Stimulated activated CD4-positive, alpha-beta T cell treated with anti-CD3 and anti-CD28 coated beads, Interleukin-15, amount 100 ng/mL, for 1 hour (primary cell): ENCODE data around the gene ABCB9.

Source experiments
- DNase-seq, 2 donors: peaks; one replicate each; pipeline ENCODE4 v3.0.0-alpha.2; 2020; ENCODE audit warnings: low read depth in 1 of 2, low spot score in 1 of 2

The ABCB9 gene

GRCh38 chr12:122982477-122982815 lies 16.2 kb upstream of the ABCB9 start:
- no peak for DNase-seq

- no peak for DNase-seq
These were observed 15.6 kb upstream of the ABCB9 start for GRCh38 chr12:122981587-122982476.

- no peak for DNase-seq
These were observed 14.8 kb upstream of the ABCB9 start for GRCh38 chr12:122981036-122981471.

GRCh38 chr12:122980183-122981035 lies 14.1 kb upstream of the ABCB9 start, which contains the start of gene ARL6IP4:
Gene ARL6IP4, plus strand, starts transcription at chr12:122980681. Its CDS starts 459 bp downstream, at chr12:122981140.
- peak; percentile 37 to 55 for DNase-seq

GRCh38 chr12:122979908-122980182 lies 13.6 kb upstream of the ABCB9 start:
- no peak for DNase-seq

- no peak for DNase-seq
These were observed 13.0 kb upstream of the ABCB9 start for GRCh38 chr12:122979001-122979907.

- DNase-seq = no peak
These were observed 12.3 kb upstream of the ABCB9 start for GRCh38 chr12:122978507-122978955.

GRCh38 chr12:122977655-122978392 lies 11.6 kb upstream of the ABCB9 start:
- no peak for DNase-seq

GRCh38 chr12:122977153-122977552 lies 10.9 kb upstream of the ABCB9 start:
- no peak for DNase-seq

- DNase-seq = no peak
These were observed 10.3 kb upstream of the ABCB9 start for GRCh38 chr12:122976648-122976975.

GRCh38 chr12:122975790-122976647 lies 9.8 kb upstream of the ABCB9 start:
- DNase-seq = no peak

- peak; percentile 82 to 88 for DNase-seq
These were observed 8.9 kb upstream of the ABCB9 start, which contains the start of gene OGFOD2 for GRCh38 chr12:122974892-122975789. Gene OGFOD2, plus strand, starts transcription at chr12:122975244. Its CDS starts 8 bp downstream, at chr12:122975252.

GRCh38 chr12:122974274-122974891 lies 8.1 kb upstream of the ABCB9 start:
- DNase-seq = peak; percentile 97 to 98

GRCh38 chr12:122969676-122970075 lies 3.4 kb upstream of the ABCB9 start:
- no peak for DNase-seq

- DNase-seq = no peak
These were observed 1.8 kb upstream of the ABCB9 start for GRCh38 chr12:122968104-122968503.

GRCh38 chr12:122966743-122967550 lies 684 bp upstream of the ABCB9 start:
- DNase-seq = no peak

GRCh38 chr12:122965321-122965751 lies 927 bp downstream of the ABCB9 start:
- no peak for DNase-seq
